Activated CD4-positive, alpha-beta T cell treated with anti-CD3 and anti-CD28 coated beads, Interleukin-2, amount 50 U/mL, for 16 hours (primary cell): ENCODE measurements around the gene LIN28A.
A peak's percentile ranks its signal among the peaks of the same experiment; 100 is the strongest.
"Not testable (repeated sequence)": the region's sequence is repeated elsewhere in the genome, so short reads cannot be mapped to it uniquely, and the experiment has no call there.

ENCODE experiments used
- DNase-seq: peaks from one replicate; pipeline ENCODE4 v3.0.0-alpha.2; 2020

The LIN28A gene, protein sequence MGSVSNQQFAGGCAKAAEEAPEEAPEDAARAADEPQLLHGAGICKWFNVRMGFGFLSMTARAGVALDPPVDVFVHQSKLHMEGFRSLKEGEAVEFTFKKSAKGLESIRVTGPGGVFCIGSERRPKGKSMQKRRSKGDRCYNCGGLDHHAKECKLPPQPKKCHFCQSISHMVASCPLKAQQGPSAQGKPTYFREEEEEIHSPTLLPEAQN

DNA sequence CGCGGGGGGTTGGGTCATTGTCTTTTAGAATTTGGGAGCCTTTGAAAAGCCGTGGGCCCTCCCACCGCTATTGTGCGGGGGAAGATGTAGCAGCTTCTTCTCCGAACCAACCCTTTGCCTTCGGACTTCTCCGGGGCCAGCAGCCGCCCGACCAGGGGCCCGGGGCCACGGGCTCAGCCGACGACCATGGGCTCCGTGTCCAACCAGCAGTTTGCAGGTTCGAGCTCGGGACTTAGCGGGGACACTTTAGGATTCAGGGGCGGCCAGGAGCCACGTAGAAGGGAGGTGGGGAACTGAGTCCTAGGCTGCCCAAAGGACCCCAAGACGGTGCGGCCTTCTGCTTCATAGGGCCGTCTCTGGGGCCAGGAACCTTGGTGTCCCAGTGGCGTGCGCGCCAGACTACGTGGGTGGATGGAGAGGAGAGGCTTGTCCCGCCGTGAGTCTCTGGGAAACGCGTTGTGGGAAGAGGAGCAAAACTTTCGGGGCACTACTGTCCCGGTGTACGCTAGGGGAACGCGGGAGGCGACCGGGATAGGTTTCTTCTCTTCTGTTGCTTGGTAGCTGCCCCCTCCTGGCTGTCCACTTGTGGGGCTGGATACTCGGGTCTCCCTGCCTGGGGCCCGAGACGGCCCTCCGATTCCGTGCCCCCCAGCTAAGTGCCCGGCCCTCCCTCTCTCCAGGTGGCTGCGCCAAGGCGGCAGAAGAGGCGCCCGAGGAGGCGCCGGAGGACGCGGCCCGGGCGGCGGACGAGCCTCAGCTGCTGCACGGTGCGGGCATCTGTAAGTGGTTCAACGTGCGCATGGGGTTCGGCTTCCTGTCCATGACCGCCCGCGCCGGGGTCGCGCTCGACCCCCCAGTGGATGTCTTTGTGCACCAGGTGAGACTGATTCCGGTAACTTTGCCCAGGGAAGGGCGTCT is at the start of gene LIN28A:
TSS of gene LIN28A (plus strand) at position 112 of the 918 bp plus-strand sequence. CDS start at position 187, 75 bp downstream.
- no peak for DNase-seq

DNA sequence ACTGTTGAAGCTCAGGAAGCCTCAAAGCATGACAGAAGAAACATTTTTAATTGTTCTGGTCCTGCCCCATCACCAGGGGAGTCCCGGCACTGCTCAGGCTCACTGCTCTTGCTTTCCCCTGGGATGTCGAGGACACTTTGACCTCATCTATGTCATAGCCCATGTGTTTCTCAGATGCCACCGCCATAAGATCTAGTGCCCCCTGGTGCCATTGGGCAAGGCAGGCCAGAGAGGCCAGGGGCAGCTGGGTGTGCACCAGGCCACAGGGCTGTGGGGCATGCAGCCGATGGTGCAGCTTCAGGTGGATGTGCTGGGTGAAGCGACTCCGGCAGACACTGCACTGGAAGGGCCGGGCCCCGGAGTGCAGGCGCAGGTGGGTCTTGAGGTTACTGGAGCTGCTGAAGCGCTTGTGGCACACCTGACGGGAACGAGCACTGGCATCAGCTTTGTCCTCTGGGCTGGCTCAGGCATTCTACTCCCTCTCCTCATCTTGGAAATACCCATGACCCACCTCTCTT is 49.0 kb upstream of the LIN28A start:
- DNase-seq = no peak

- no peak for DNase-seq
These were observed 48.3 kb upstream of the LIN28A start for GRCh38 chr1:26362331-26362730.

DNA sequence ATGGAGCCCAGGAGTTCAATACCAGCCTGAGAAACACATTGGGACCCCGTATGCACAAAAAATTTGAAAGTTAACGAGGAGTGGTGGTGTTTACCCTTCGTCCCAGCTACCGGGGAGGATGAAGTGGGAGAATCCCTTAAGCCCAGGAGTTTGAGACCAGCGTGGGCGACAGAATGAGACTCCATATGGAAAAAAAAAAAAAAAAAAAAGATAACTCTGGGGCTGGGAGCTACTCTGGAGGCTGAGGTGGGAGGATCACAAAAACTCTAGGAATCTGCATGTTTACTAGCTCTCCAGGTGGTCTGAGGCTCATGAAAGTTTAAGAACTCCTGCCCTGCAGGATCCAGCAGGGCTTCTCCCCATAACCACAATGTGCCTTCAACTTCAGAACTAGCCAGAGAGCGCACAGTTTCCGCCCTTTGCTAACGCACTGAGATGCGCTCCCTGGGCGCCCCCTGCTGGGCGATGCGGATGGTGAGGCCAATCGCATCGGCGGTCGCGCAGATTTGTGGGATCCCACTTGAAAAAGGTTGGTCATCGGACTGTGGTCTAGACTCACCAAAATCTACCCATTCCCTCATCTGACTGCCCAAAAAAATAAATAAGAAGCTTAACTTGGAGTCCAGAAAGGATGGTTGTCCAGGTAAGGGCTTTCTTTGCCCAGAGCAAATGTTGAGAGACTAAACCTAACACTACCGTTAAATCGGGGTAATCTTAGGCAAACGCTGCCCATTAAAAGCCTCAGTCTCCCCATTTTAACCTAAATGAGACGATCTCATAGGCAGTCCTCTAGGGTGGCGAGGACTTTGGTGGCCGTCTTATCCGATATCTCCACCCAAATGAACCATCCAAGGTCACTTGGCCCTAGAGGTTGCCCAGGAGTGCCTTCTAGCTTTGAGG is 46.8 kb upstream of the LIN28A start:
- peak; percentile 88 for DNase-seq

DNA sequence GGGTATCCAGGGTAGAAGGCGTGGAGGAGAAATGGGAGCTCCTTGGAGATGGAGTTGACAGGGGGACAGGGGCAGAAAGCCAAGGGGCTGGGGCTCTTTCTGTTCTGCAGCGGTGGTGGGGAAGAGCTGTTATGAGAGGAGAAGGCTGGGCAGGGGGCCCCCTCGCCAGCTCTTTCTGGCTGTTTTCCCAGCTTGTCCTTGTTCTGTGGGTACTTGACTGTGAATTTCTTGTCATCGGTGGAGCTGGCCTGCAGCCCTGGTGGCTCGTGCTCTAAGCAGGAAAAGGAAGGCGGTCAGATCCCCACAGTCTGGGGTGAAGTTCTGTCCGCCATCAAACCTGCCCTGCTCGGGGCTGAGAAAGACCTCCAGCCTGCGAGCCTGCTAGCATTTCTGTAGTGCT is 45.7 kb upstream of the LIN28A start:
- DNase-seq = no peak

GRCh38 chr1:26367441-26367840 is 43.2 kb upstream of the LIN28A start:
- DNase-seq = no peak

- no peak for DNase-seq
These were observed 42.6 kb upstream of the LIN28A start for GRCh38 chr1:26368006-26368405.

DNA sequence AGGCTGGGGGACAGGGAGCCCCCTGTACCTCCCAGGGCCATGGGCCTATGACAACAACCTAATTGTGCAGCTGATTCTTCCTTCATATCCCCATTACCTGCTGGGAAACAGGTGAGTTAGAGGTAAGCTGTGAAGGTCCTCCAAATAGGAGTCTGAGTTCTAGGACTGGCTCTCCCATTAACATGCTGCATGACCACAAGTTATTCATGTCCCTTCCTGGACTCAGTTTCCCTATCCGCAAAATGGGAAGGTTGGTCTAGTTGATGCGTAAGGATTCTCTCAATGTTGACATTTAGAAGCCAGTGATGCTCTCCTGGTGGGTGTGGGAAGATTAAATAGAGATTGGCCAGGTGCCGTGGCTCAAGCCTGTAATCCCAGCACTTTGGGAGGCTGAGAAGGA is 42.1 kb upstream of the LIN28A start:
- DNase-seq = no peak

DNA sequence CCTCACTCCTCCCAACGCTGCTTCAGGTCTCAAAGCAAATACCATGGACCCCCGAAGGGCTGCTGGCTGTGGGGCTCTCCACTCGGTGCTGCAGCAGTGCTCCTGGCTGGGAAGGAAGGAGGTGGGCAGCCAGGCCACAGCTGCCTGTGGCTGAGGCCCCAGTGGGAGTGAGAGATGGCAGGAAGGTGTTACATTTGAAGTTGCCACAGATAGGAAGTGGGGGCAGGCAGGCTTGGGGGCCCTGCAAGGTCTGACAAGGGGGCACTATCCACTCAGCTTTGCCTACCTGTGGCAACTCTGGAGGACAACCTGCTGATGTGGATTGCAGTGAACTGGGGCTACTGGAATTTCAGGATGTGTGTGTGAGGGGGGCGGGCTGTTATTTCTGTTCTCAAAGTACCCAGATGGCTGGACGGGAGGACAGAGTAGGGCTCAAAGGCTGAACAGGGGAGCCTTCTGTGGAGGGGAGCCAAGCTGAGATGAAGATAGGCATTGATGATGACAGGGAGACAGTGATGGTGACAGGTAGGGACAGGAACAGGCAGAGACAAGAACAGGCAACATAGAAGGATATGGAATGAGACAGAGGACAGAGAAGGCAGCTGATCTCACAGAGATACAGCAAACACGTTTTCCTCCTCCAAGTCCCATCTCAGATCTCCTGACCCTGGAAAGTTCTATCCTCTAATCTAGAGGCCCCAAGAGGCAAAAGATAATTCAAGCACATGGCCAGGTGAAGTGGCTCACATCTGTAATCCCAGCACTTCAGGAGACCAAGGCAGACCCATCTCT is 39.8 kb upstream of the LIN28A start:
- no peak for DNase-seq

- DNase-seq = no peak
These were observed 38.6 kb upstream of the LIN28A start for GRCh38 chr1:26372039-26372438.

DNA sequence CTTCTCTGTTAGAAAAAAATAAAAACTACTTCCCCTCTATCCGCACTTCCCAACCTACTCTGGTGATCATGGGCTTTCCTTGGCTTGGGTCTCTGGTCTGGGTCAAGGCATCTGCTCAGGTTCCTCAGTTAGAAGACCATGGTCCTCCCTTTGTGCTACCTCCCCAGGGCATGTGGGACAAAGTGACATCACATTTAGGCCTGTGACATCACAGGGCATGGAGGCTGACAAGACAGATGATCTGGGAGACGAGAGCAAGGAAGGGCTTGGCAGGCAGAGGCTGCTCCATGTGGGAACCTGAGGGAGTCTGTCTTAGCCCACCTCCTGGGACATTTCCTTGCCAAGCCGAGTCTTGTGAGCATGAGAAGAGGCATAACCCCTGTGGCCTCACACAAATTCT is 38.0 kb upstream of the LIN28A start, which contains the start of gene ZNF683:
TSS of gene ZNF683 (minus strand) at position 140 of the 400 bp plus-strand sequence. CDS start 4,179 bp downstream, outside the sequence.
- not testable (repeated sequence) for DNase-seq

- peak; percentile 36 for DNase-seq
These were observed 37.3 kb upstream of the LIN28A start for GRCh38 chr1:26373281-26373680.

GRCh38 chr1:26373789-26374188 is 36.8 kb upstream of the LIN28A start:
- no peak for DNase-seq

- not testable (repeated sequence) for DNase-seq
These were observed 36.3 kb upstream of the LIN28A start for GRCh38 chr1:26374361-26374760.

DNA sequence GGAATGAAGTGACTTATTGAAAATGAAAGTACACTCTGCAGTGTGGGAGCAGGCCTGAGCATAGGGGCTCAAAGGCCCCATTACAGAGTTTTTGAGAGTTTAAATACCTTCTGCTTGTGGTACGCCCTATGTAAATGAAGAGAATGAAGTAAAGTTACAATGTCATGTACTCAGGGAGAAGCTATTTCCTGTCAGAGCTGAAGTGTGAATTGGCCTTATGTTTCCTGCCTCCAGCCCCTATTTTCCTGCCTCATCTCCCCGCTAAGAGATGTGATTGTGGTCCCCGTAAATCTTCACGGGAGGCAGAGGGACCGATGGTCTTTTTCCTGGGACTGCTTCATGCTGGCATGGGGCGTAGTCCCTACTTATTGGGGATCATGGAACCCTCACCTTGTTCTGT is 35.5 kb upstream of the LIN28A start:
- no peak for DNase-seq

GRCh38 chr1:26376050-26376449 is 34.6 kb upstream of the LIN28A start:
- DNase-seq = no peak

DNA sequence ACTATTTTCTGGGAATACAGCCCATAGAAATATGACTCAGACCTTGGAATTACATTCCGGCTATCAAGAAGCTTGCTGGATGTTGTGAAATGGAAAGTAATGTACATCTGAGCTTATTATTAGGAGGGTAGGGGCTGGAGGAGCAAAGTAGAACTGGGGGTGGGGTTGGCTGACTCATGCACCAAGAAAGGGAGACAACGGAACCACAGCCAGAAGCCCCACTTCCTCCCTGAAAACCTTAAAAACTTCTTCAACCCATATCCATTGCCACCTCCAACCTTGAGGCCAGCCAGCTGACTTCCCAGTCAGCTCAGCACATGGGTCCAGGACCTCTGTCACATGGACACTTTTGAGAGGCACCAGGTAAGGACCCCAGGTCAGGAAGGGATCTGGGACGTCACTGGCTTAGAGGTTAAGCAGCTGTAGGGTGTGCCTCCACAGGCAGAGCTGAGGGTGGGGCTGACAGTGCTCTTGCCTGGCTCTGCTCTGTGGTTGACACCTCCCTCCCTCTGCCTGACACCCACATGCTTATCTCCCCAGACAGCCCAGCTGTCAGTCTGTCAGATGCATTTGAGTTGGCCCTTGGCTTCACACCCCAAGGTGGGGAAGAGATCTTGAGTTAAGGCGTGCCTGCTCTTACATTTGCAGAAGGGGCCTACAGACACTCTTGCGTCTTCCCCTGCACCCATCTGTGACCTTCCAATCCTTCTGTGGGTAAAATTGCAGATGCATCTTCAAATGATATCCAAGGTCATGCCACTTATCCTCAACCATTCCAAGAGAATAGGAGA is 32.3 kb upstream of the LIN28A start:
- peak; percentile 89 for DNase-seq

- DNase-seq = no peak
These were observed 31.8 kb upstream of the LIN28A start for GRCh38 chr1:26378879-26379251.

- no peak for DNase-seq
These were observed 26.5 kb upstream of the LIN28A start for GRCh38 chr1:26384076-26384475.

DNA sequence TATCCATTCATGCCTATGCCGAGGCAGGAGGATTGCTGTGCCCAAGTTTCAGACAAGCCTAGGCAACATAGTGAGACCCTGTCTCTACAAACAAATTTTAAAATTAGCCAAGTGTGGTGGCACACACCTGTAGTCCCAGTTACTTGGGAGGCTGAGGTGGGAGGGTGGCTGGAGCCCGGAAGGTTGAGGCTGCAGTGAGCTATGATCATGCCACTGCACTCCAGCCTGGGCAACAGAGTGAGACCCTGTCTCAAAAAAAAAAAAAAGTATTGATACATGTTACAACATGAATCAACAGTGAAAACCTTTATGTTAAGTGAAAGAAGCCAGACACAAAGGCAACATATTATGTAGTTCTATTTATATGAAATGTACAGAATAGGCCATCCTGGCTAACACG is 25.6 kb upstream of the LIN28A start:
- not testable (repeated sequence) for DNase-seq

GRCh38 chr1:26387447-26387846 is 23.2 kb upstream of the LIN28A start:
- DNase-seq = no peak
